Gastroesophageal sphincter (tissue), 4 donors: ENCODE measurements around the gene CNN3. TPM values are rescaled to one million over a fixed set of nuclear protein-coding genes. Genes with fewer than 3 reads are reported as not detected.

Source experiments
- ATAC-seq: fragments of 150-250 bp; one replicate; pipeline ENCODE4 v1.9.1; 2016; ENCODE audit warnings: mild to moderate bottlenecking, moderate library complexity
- H3K27ac ChIP-seq, 4 donors: fragments of 200-600 bp; sonication (generic) in 3 of 4; 1 replicate in 3 of 4; 2 replicates in 1 of 4; pipeline ENCODE4 v1.5.1; 2016 to 2019
- H3K27me3 ChIP-seq: fragments of 200-600 bp; sonication (generic); one replicate; pipeline ENCODE4 v1.5.1; 2019
- H3K36me3 ChIP-seq, 2 donors: fragments of 200-600 bp; sonication (generic); one replicate each; pipeline ENCODE4 v1.5.1; 2019; ENCODE audit warnings: control low read depth in 1 of 2
- H3K4me1 ChIP-seq, 3 donors: fragments of 200-600 bp; sonication (generic); 1 replicate in 2 of 3; 2 replicates in 1 of 3; pipeline ENCODE4 v1.5.1; 2016 to 2019; ENCODE audit warnings: control low read depth in 2 of 3
- H3K4me3 ChIP-seq, 2 donors: fragments of 200-600 bp; sonication (generic); one replicate each; pipeline ENCODE4 v1.5.1; 2019; ENCODE audit warnings: mild to moderate bottlenecking in 1 of 2, moderate library complexity in 1 of 2
- H3K9me3 ChIP-seq, 3 donors: fragments of 200-600 bp; sonication (generic); one replicate each; pipeline ENCODE4 v1.5.1; 2017 to 2019; ENCODE audit warnings: control low read depth in 2 of 3
- CTCF ChIP-seq, 4 experiments: fragments of 200-600 bp in 2 of 4; fragments of 450-650 bp in 2 of 4; sonication (generic) in 1 of 4; IDR thresholded peaks; one replicate each; pipeline ENCODE4 v1.5.1; 2017 to 2019; ENCODE audit warnings: antibody characterized with exemption in 4 of 4, mild to moderate bottlenecking in 2 of 4, moderate library complexity in 2 of 4
- EP300 ChIP-seq: sonication (generic); formaldehyde crosslinking; IDR thresholded peaks from one replicate; pipeline ENCODE4 v1.6.1; 2017; ENCODE audit warnings: antibody characterized with exemption, mild to moderate bottlenecking
- POLR2A ChIP-seq, 2 donors: fragments of 450-650 bp; IDR thresholded peaks; one replicate each; pipeline ENCODE4 v1.6.1; 2017; ENCODE audit warnings: antibody characterized with exemption in 2 of 2, mild to moderate bottlenecking in 2 of 2, moderate library complexity in 1 of 2
- POLR2AphosphoS5 ChIP-seq: sonication (generic); formaldehyde crosslinking; IDR thresholded peaks from one replicate; pipeline ENCODE4 v1.6.1; 2017; ENCODE audit warnings: antibody characterized with exemption
- whole genome bisulfite sequencing, 2 donors: methylation state at CpG; one replicate each; pipeline ENCODE4 v1.1.5; 2018; ENCODE audit warnings: low coverage in 1 of 2; 5-methylcytosine and 5-hydroxymethylcytosine counted together
- total RNA-seq, 4 donors: library from RNA; depleted of rRNA; stranded (reverse); fragments of >200 nt; gene quantifications; one replicate each; pipeline ENCODE4 v1.1.0, GENCODE V29; 2016

CNN3 gene
- total RNA-seq, 4 donors from 2014 or later: 145 to 292 (median 217) TPM

DNA sequence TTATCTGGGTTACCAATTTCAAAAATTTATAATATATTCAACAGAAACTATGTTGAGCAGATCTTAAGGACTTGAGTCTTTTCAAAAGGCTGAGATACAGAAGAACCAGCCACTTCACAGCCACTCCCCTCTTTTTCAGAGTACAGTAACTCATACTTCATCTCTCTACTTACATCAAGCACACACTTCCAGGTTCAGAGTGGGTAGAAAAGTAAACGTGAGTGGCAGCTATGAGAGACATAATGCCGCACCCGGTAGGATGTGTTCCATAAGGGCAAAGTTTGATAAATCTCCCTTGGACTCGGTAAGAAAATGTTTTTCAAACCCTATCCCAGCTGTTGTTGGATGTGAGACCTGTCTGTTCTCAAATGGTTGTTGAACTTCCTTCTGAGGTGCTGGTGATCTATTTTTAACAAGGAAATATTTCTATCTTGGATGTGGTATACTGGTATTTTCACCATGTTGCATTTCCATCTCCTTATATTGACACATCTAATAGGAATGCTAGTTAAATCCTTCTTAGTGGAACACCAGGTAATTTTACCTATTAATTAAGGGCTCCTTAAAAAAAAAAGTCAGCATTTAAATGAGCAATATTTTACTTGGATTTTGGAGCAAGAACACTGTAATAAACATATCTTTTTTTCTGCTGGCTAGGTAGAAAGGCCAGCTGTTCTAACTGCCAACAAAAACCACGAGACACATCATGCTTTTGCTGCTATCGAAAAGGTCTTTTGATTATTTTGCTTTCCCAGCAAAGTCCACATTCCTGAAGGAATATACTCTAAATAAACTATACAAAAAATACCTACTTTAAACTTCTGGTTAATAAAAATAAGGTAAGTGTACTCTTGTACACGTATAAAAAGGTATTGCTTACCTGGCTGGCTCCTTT is 28.2 kb downstream of the CNN3 start:
- Histone ChIP-seq H3K4me1 (peaks cover 15 to 60% (median 16%) of the 10 kb centered on the region in 3 donors), H3K4me3 (no peak overlapping the region), H3K9me3 (no peaks in the 10 kb centered on the region), H3K27me3 (no peaks in the 10 kb centered on the region), H3K36me3 (peaks cover 4 to 83% of the 10 kb centered on the region in 2 donors), H3K27ac (peak overlapping the region; percentile 59 to 71 (median 66))
- 47 to 52% methylated on average over 7 of the region's 7 CpGs for WGBS, 2 donors
- no peak for ATAC-seq
- TF ChIP-seq EP300 (no peak), POLR2AphosphoS5 (no peak)

DNA sequence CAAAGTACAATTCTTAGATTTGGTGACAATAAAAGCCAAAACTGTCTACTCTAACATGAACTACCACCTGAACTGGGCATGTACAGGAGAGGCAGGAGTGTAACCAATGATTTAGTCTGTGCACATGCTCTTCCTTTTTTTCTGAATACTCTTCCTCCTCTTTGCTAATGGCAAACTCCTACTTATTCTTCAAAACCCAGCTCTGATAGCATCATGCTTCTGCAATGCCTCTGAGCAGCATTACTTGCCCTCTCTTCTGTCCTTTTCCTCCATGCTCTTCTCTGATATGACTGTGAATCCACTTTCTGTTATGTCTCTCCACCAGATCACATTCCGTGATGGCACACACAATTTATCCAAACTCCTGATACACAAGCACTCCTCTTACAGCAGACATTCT is 31.4 kb downstream of the CNN3 start:
- 83 to 89% methylated on average over 1 of the region's 1 CpG for WGBS, 2 donors
- TF ChIP-seq POLR2A (IDR thresholded peaks at IDR 0.05) (no peak), CTCF (IDR thresholded peaks at IDR 0.05) (no peak), EP300 (no peak), POLR2AphosphoS5 (no peak)
- H3K4me3 ChIP-seq: no peak overlapping the region
- ATAC-seq: no peak
- peaks cover 10 to 30% (median 12%) of the 10 kb centered on the region in 3 donors for H3K4me1 ChIP-seq
- peaks cover 4 to 70% of the 10 kb centered on the region in 2 donors for H3K36me3 ChIP-seq
- no peaks in the 10 kb centered on the region for H3K27me3 ChIP-seq
- H3K9me3 ChIP-seq: no peaks in the 10 kb centered on the region
- H3K27ac ChIP-seq: no peak overlapping the region

- no peaks in the 10 kb centered on the region for H3K9me3 ChIP-seq
- ATAC-seq: no peak
- TF ChIP-seq POLR2AphosphoS5 (no peak), CTCF (IDR thresholded peaks at IDR 0.05) (no peak), EP300 (no peak), POLR2A (IDR thresholded peaks at IDR 0.05) (no peak)
- H3K4me1 ChIP-seq: peaks cover 7 to 22% (median 12%) of the 10 kb centered on the region in 3 donors
- H3K4me3 ChIP-seq: no peak overlapping the region
- peaks cover 4 to 68% of the 10 kb centered on the region in 2 donors for H3K36me3 ChIP-seq
- 82 to 94% methylated on average over 3 to 4 of the region's 4 CpGs for WGBS, 2 donors
- H3K27ac ChIP-seq: no peak overlapping the region
- H3K27me3 ChIP-seq: no peaks in the 10 kb centered on the region
Measured at GRCh38 chr1:94894630-94895029, 32.3 kb downstream of the CNN3 start.

- Histone ChIP-seq H3K36me3 (peaks cover 4 to 50% of the 10 kb centered on the region in 2 donors), H3K27ac (no peak overlapping the region), H3K4me3 (no peak overlapping the region), H3K4me1 (peaks cover 0 to 3% (median 0%) of the 10 kb centered on the region in 3 donors), H3K9me3 (no peaks in the 10 kb centered on the region), H3K27me3 (no peaks in the 10 kb centered on the region)
- no peak for ATAC-seq
- WGBS, 2 donors: 86 to 94% methylated on average over 2 to 4 of the region's 4 CpGs
- no peak for TF ChIP-seq EP300
- no peak for TF ChIP-seq POLR2AphosphoS5
- TF ChIP-seq CTCF (IDR thresholded peaks at IDR 0.05): no peak
- no peak for TF ChIP-seq POLR2A (IDR thresholded peaks at IDR 0.05)
Measured at GRCh38 chr1:94892604-94893254, 34.2 kb downstream of the CNN3 start.

DNA sequence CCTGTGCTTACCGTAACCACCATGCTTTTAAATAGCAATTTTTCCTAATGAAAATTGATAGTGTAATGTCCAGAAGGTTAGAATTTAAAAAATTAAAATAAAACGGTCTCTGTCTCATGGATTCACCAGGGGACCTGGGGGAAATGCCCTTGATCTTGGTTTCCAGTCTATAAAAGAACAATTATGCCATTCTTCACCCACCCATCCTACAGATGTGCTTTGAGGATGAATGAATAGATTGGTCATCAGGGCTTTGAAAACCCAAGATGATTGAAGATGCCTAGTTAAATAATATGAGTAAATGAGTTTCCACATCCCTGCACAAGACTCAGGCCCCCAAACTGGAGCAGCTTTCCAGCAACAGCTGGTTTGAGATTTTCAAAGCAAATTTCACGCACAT is 38.7 kb downstream of the CNN3 start:
- Histone ChIP-seq H3K9me3 (no peaks in the 10 kb centered on the region), H3K27me3 (no peaks in the 10 kb centered on the region), H3K4me1 (peaks cover 0 to 23% (median 9%) of the 10 kb centered on the region in 3 donors), H3K36me3 (peaks cover 0 to 8% of the 10 kb centered on the region in 2 donors), H3K27ac (no peak overlapping the region), H3K4me3 (no peak overlapping the region)
- TF ChIP-seq POLR2AphosphoS5: no peak
- ATAC-seq: no peak
- 72 to 91% methylated on average over 2 to 3 of the region's 3 CpGs for WGBS, 2 donors
